Stimulated activated CD4-positive, alpha-beta T cell treated with anti-CD3 and anti-CD28 coated beads, TNF-alpha, amount 100 ng/mL, for 48 hours (primary cell): ENCODE results near the gene SULT1A2.
"Not testable (repeated sequence)": the region's sequence is repeated elsewhere in the genome, so short reads cannot be mapped to it uniquely, and the experiment has no call there.

Experiments
- DNase-seq, 3 donors: peaks; one replicate each; pipeline ENCODE4 v3.0.0-alpha.2; 2020; ENCODE audit warnings: low read depth in 3 of 3

The SULT1A2 gene

GRCh38 chr16:28596840-28597691 is at the start of gene SULT1A2:
Gene SULT1A2 (minus strand): TSS chr16:28597050. CDS start chr16:28595930, 1,120 bp downstream.
- DNase-seq: no peak

GRCh38 chr16:28639959-28640358 is 43.1 kb upstream of the SULT1A2 start:
- DNase-seq: not testable (repeated sequence)

GRCh38 chr16:28638359-28638758 is 41.5 kb upstream of the SULT1A2 start:
- not testable (repeated sequence) for DNase-seq

GRCh38 chr16:28637765-28638164 is 40.9 kb upstream of the SULT1A2 start, which contains the start of gene NPIPB8:
Gene NPIPB8 (plus strand): TSS chr16:28638065. CDS start chr16:28638361, 296 bp downstream.
- DNase-seq: not testable (repeated sequence)

- not testable (repeated sequence) for DNase-seq
Measured at GRCh38 chr16:28636093-28636823, 39.4 kb upstream of the SULT1A2 start.

- DNase-seq: not testable (repeated sequence)
Measured at GRCh38 chr16:28630905-28631304, 34.1 kb upstream of the SULT1A2 start.

GRCh38 chr16:28623172-28623711 is 26.4 kb upstream of the SULT1A2 start:
- peak; percentile 44 to 64 (median 60) for DNase-seq

- not testable (repeated sequence) for DNase-seq
Measured at GRCh38 chr16:28622532-28623171, 25.8 kb upstream of the SULT1A2 start.

GRCh38 chr16:28621481-28622155 is 24.8 kb upstream of the SULT1A2 start:
- DNase-seq: no peak

GRCh38 chr16:28620316-28620715 is 23.5 kb upstream of the SULT1A2 start:
- DNase-seq: not testable (repeated sequence)

- DNase-seq: no peak
Measured at GRCh38 chr16:28617874-28618273, 21.0 kb upstream of the SULT1A2 start.

- DNase-seq: no peak
Measured at GRCh38 chr16:28616636-28617035, 19.8 kb upstream of the SULT1A2 start.

- not testable (repeated sequence) for DNase-seq
Measured at GRCh38 chr16:28616224-28616577, 19.4 kb upstream of the SULT1A2 start.

- not testable (repeated sequence) for DNase-seq
Measured at GRCh38 chr16:28615486-28616223, 18.8 kb upstream of the SULT1A2 start.

- not testable (repeated sequence) for DNase-seq
Measured at GRCh38 chr16:28614561-28614960, 17.7 kb upstream of the SULT1A2 start.

- not testable (repeated sequence) for DNase-seq
Measured at GRCh38 chr16:28613912-28614311, 17.1 kb upstream of the SULT1A2 start.

- DNase-seq: not testable (repeated sequence)
Measured at GRCh38 chr16:28612359-28613280, 15.8 kb upstream of the SULT1A2 start.

- DNase-seq: no peak
Measured at GRCh38 chr16:28610595-28611191, 13.8 kb upstream of the SULT1A2 start.
